HG03460 (cell line): ENCODE data around the gene PRKCH.
"Not testable (repeated sequence)": the region's sequence is repeated elsewhere in the genome, so short reads cannot be mapped to it uniquely, and the experiment has no call there.

ENCODE experiments used
- ATAC-seq: cut with Tn5 transposase; IDR thresholded peaks from one replicate; pipeline ENCODE4 v1.9.1; 2021; ENCODE audit not compliant: unreplicated experiment

Gene PRKCH

DNA sequence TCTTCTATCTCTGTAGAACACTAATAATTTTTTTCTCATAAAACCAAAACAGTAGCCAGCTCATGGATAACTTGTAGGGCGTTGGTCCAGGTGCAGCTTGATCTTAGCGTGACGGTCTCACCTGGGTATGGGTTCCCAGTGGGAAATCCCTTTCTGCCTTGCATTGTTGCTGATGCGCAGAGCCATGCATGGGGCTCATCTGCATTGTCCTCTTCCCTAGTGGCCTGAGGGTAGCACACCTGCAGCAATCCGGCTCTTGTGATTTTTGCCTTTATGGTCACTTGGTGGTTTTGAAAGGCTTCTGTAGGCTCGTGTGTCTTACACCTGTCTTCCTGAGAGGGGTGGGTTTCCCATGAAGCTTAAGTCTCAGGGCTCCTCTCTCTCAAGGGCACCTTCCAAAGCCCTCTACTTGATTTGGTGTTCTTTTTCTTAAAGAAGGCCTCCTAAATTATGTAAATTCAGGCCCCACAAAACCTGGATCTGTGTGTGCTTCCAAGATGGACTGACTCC, 130.6 kb downstream of the PRKCH start:
- no peak for ATAC-seq

DNA sequence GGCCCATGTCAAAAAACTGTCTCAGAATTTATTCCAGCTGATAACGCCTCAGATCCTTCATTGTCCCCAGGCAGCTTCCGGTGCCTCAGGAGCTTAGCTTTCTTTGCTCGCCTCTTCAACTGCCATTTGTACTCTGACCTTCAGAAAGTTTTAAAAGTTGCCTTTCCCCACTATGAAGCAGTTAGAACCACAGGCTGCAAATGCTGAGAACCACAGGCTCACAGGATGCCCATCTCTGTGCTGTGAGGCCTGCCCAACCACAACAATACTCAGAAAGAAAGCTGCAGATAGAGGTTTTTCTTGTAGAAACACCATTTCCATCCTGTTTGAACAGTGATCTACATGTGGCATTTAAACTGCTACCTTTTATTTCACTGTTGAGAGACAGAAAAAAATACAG, 131.1 kb downstream of the PRKCH start:
- ATAC-seq: no peak

DNA sequence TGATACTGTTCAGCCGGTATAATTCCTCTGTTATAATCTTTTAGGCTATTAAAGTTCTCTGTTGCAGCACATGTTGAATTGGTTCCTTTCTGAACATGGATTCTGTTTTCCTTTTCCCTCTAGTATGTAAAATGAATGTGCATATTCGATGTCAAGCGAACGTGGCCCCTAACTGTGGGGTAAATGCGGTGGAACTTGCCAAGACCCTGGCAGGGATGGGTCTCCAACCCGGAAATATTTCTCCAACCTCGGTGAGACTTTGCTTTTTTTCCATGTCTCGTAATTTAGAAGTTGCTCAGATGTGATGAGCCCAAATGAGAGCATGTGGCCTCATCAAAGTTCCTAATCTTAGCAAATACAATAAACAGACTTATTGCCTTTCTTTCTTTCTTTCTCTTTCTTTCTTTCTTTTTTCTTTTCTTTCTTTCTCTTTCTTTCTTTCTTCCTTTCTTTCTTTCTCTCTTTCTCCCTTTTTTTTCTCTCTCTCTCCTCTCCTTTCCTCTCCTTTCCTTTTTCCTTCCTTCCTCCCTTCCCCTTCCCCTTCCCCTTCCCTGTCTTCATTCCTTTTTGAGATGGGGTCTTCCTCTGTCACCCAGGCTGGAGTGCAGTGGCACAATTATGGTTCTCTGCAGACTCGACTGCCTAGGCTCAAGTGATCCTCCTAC, 131.9 kb downstream of the PRKCH start:
- ATAC-seq: no peak

DNA sequence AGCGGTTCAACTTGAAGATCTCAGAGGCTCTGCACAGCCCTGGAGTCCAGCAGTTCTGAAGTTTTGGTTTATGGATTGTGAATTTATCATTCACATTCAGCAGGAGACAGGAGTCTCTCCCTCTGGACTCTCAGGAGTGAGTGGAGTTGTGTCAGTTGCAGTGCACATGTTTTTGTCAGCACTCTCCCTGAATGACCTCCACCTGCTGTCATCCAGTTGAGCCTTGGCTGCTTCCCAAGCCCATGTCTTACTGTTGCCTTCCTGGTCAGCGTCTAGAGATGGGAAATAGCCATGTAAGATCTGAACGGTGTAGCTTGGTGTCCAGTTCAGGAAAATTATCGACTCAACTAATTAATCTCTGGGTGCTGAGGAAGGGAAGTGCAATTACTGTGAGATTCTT, 133.2 kb downstream of the PRKCH start:
- no peak for ATAC-seq

DNA sequence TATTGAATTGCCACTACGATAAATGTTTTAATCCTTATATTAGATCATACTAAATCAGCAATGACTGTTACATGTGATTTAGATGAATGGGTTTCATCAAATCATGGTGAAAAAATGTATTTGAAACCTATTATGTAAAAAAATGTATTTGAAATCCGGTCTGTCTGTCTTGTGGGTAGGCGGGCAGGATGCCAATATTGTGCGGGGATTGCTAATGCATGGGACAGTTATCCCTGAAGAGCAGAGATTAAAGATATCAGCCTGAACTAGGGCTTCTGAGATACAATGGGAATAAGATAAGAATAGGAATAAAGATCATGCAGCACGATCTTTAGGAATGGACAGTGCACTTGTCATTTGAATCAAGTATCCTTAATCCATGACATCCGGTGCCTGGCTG, 134.0 kb downstream of the PRKCH start:
- ATAC-seq: no peak

DNA sequence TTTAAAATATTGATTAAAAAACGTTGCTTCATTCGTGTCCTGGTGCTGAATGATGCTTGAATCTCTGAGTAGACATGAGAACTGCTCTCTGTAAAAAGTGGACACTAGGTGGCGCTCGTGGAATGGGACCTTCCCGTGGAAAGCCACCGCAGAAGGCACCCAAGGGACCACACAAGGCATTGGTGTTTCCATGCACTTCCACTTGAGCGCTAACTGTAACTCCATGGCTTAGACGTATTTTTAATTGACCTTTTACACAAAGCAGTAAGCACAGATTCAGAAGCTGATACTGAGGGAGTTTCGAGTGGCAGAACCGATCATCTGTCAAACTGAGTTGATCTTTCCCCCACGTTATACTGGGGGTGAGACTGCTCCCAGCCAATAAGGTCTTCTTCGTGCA, 135.3 kb downstream of the PRKCH start:
- peak; percentile 79 for ATAC-seq

DNA sequence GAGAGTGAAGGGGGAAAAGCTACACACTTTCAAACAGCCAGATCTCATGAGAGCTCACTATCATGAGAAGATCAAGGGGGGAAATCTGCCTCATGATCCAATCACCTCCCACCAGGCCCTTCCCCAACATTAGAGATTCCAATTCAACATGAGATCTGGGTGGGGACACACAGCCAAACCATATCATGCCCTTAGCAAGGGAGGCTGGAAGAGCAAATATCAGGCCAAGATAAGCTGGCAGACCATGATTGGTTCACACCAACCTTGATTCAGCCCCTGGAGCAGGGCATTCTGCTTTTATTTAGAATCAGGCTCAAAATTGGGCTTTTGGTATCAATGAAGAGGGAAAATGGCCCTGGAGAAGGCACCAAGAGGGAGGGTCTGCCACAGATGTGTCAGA, 137.4 kb downstream of the PRKCH start:
- no peak for ATAC-seq

DNA sequence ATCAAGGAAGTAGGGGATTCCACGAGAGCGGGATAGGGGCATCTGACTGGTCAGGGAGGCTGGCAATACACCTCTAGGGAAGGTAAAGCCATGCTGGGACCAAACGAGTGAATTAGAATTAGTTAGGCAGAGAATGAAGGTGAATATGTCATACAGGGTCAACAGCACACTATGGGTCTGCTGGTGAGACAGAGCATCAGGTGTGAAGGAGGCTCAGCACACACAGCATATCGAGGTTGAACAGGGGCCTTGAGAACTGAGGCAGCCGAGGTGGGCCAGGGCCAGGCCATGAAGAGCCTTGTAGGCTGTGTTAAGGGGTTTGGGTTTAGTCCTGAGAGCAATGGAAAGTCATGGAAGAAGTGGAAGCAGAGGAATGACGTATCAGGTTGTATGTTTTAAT, 137.8 kb downstream of the PRKCH start:
- no peak for ATAC-seq

DNA sequence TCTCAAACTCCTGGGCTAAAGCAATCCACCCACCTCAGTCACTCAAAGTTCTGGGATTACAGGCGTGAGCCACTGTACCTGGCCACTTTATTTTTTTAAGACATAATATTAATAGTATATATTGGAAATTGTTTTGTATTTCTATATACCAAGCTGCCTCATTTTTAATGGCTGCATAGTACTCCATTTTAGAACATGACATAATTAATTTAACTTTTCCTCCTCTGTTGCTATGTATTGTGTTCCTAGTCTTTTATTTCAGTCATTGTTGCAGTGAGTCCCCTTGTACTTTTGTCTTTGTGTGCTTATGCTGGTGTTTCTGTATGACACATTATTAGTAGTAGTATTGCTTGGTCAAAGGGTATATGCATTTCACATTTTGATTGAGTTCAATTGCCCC, 138.7 kb downstream of the PRKCH start:
- no peak for ATAC-seq

DNA sequence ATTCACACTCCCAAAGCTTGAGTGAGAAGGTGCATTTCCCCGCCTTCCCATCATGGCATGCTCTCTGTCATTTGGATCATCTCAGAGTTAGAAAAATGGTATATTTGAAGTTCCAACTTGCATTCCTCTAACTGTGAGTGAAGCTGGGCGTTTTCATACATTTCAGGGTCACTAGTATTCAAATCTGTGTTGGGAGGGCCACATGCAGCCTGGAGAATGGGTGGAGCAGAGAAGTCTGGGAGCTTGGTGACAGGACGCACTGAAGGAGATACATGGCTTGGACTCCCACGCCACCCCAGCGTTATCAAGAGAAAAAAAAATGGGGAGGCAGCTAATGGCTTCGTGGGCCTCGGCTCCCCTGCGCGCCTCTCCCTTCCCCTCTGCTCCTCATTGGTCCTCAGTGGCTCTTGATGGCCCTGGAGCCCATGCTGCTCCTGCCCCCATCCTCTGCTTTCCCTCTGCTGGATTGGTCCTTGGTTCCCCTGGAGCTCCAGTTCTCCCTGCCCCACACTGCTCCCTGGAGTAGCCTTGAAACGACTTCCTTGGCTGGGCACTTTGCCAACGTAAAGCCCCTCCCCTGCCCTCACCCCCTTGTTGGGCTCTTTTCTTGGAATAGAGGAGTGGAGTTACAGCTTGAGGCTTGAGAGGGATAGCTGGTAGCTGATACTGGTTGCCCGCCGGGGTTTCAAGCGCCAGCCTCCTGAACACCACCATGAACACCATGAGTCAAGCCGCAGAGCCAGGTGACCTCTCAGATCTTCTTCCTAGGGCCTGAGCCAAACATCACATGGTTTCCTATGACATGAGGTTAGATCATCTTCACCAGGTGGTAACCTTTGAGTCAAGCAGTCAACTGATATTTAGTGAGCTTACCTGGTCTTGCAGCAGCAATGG, 139.6 kb downstream of the PRKCH start:
- no peak for ATAC-seq

DNA sequence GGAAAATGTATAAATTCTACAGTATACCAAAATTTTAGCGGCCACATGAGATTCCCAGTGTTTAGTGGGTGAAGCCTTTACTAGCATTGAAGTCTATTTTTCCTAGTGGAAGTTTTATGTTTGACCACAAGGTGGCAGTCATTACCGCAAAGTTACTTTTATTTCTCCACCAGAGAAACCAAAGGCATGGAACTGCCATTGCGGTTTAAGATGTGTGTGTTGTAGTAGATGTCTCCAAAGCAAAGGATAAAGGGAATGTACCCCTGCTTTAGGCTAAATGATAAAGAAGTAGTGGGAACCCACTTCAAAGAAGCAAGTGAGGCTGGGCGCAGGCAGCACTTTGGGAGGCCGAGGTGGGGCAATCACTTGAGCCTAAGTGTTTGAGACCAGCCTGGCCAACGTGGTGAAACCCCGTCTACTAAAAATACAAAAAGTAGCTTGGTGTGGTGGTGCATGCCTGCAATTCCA, 140.5 kb downstream of the PRKCH start:
- ATAC-seq: no peak

DNA sequence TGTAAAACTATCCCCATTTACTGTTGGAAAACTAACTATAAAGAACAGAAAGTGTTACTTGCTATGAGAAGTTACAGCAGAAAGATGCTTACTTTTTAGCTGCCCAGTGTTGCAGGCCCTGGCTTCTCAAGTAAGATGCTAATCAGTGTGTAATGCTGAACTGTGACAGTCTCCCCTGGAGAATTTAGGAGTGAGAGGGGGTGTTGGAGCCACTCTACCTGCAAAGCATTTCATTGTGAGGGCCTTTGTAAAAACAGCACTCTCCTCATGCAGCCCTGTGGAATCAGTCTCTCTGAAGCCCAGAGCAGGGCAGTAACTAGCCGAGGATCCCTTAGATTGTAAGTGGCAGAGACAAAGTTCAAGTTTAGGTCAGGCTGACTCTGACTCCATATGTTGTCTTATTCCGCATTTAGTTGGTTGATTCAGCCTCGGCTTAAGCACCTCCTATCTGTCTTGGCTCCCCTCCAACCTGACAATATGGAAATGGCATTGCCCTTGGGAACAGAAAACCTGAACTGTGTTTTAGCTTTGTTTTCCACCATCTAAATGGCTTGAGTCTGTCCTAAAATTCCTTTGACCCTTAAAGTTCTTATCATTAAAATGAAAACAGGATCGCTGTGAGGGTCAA, 141.3 kb downstream of the PRKCH start:
- ATAC-seq: no peak

DNA sequence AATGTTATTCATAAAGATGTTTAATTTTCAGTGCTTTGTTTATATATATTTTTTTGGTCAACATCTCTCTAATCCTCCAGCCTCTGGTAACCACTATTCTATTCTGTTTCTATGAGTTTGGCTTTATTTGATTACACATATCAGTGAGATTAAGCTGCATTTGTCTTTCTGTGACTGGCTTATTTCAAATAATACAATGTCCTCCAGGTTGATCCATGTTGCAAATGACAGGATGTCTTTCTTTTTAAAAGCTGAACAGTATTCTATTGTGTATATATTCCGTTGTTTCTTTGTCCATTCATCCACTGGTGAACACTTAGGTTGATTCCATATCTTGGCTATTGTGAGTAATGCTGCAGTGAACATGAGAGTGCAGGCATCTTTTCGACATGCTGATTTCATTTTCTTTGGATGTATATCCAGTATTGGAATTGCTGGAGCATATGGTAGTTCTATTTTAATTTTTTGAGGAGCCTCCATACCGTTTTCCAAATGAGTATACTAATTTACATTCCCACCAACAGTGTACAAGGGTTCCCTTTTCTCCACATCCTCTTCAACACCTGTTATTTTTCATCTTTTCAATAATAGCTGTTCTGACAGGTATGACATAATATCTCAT, 142.4 kb downstream of the PRKCH start:
- no peak for ATAC-seq

DNA sequence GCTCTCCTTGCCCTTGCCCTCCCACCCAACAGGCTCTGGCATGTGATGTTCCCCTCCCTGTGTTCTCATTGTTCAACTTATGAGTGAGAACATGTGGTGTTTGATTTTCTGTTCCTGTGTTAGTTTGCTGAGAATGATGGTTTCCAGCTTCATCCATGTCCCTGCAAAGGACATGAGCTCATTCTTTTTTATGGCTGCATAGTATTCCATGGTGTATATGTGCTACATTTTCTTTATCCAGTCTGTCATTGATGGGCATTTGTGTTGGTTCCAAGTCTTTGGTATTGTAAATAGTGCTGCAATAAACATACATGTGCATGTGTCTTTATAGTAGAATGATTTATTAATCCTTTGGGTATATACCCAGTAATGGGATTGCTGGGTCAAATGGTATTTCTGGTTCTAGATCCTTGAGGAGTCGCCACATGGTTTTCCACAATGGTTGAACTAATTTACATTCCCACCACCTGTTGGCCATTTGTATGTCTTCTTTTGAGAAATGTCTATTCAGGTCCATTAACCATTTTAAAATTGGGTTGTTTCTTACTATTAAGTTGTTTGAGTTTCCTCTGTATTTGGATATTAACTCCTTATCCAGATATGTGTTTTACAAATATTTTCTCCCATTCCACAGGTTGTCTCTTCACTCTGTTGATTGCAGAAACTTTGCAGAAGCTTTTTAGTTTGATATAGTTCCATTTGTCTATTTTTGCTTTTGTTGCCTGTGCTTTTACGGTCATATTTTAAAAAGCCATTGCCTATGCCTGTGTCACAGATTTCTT, 143.4 kb downstream of the PRKCH start:
- not testable (repeated sequence) for ATAC-seq

DNA sequence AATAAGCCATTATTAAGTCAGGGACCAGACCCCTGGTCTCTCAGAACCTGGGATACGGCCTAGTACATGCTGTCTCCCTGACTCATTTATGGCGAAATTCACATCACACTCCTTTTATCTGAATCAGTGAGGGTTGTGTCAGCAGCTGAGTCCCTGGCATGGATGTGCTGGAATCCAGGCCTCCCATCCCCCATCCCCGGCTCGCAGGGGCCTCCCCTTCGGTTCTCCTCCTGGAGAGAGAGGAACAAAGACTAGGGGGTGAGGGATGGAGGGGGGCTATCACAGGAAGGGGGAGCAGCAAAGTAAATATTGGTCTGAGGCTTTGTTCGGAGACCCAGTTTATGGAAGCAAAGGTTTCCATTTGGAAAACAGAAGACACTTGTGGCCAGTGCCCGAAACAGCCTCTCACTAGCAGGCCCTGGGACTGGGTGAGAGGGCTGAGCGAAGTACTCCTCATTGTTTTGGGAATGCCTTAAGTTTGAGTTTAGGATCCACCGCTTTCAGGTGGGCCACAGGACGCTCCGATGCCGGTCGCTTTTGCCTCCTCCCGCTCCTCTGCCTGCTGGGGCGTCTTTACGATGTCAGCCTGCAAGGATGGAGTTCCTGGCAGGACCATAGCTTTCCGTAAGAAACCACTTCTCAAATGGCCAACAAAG, 145.0 kb downstream of the PRKCH start:
- ATAC-seq: no peak

DNA sequence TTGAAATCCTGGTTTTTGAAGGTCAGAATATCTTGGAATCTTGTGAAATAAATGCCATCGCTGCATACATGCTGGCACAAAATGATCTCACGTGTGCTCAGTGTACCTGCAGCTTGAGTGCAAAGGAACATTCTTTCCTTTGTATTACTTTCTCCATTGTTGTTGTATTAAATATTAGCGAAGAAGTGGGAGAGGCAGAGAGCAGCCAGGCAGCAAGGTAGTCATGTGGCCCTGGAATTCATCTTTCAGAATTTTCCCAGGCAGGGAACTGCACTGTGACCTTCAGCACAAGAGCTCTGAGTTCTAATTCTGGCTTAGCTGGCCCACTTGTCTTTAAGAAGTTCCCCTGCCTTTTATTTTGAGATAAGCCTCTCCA, 145.5 kb downstream of the PRKCH start:
- no peak for ATAC-seq

DNA sequence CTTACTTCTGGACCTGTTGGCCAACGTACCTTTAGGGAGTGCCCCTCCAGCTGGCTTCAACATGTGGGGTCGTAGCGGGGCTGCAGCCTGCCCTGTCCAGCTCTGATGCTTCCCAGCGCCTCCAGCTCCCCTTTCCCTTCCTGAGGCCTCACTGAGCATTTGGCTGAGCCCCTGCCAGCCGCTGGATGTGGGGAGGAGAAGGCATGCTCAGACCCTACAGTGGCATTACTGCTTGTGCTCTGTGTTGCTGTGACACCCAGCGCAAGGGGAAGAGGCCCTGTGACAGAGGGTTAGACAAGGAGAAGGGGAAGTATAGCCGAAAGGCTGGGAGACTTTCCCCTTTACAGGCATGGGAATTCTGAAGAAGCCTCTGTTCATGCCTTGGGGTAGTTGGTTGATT, 145.9 kb downstream of the PRKCH start:
- ATAC-seq: no peak

DNA sequence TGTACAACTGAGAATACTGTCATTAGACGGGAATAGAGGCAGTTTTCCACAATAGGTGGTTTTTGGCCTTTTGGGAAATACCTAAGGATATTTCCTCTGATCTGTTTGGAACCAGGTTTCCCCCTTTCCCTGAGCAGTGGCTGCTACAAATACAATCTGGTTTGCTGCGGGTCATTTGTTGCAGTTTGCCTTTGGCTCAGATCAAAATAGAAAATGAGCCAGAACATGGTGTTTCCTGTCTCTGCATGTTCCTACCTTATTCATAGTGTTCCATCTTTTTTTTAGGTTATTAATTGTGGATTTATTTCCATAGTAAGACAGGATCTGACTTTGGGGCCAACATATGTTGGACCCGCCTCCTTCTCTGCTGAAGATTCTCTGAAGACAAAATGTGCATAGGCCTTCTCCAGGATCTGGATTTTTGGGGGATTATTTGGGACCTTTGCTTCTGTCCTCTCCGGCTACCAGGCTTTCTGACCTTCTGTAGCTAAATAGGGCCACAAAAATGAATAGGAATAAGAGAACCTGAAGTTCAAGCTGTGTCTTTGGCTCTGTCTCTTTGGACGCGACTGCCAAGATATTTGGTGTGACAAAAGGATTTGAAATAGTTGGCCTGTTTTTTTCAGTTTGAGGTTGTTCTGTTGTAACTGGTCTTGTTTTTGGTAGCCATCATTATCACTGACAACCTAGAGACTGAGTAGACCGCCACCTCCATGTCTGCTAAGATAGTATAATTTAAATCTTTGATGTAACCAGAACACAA, 146.9 kb downstream of the PRKCH start:
- no peak for ATAC-seq

DNA sequence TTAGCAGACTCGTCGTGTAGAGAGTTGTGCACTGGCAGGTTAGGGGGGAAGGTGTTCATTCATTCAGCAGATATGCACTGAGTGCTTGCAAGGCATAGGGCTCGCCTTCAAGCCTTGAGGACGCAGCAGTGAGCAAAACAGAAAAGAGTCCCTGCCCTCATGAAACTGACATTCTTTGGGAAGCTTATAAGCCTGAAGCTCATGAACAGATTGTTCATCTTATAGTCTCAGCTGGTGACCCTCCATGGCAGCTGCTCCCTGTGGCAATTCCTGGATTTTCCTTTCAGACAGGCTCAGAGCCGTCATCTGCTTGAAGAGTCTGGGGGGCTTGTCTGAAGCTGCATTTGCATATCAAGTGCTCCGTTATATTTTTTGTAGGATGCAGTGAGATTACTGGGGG, 148.4 kb downstream of the PRKCH start:
- no peak for ATAC-seq
